Testis (tissue), 3 donors: Measurements from ENCODE around the gene TRPM3. TPM values are rescaled to one million over a fixed set of nuclear protein-coding genes. Genes with fewer than 3 reads are reported as not detected.

Source experiments
- DNase-seq: peaks from one replicate; pipeline ENCODE4 v3.0.0-alpha.2; 2019
- H3K27ac ChIP-seq, 2 donors: fragments of 200-600 bp; sonication (generic); one replicate each; pipeline ENCODE4 v1.5.1; 2019
- H3K27me3 ChIP-seq: fragments of 200-600 bp; sonication (generic); one replicate; pipeline ENCODE4 v1.5.1; 2019
- H3K36me3 ChIP-seq: fragments of 200-600 bp; sonication (generic); one replicate; pipeline ENCODE4 v1.5.1; 2017; ENCODE audit warnings: low read depth; ENCODE audit errors: missing control alignments
- H3K4me1 ChIP-seq: fragments of 200-600 bp; sonication (generic); one replicate; pipeline ENCODE4 v1.5.1; 2019
- H3K4me3 ChIP-seq, 2 donors: fragments of 200-600 bp; sonication (generic); one replicate each; pipeline ENCODE4 v1.5.1; 2017 to 2019
- H3K9me3 ChIP-seq: fragments of 200-600 bp; sonication (generic); one replicate; pipeline ENCODE4 v1.5.1; 2017
- POLR2A ChIP-seq: fragments of 450-650 bp; IDR thresholded peaks from one replicate; pipeline ENCODE4 v1.6.1; 2017; ENCODE audit warnings: antibody characterized with exemption, mild to moderate bottlenecking, moderate library complexity
- WGBS, 2 donors: methylation state at CpG; one replicate each; pipeline ENCODE4 v1.1.5; 2018; 5-methylcytosine and 5-hydroxymethylcytosine counted together
- intact Hi-C: fragments of 100-400 bp; cut with DNase I; formaldehyde crosslinking; loops from one replicate; pipeline ENCODE4 v1.15.1; 2023; ENCODE audit warnings: low total_unique reads
- polyA plus RNA-seq: library from polyadenylated mRNA; stranded (reverse); fragments of 350-450 nt; fragmentation: Illumina TruSeq; extraction: RNeasy Lipid Tissue Mini Kit (QIAGEN cat#74804); gene quantifications from one replicate; pipeline ENCODE4 v1.2.3, GENCODE V29; 2014; ENCODE audit warnings: low read depth, low replicate concordance; ENCODE audit not compliant: insufficient read depth
- total RNA-seq, 2 donors: library from RNA; depleted of rRNA; stranded (reverse); fragments of >200 nt; gene quantifications; one replicate each; pipeline ENCODE4 v1.2.3, GENCODE V29; 2016
- TF ChIP-seq, protein P1 (sequence below), 3 experiments: fragments of 450-650 bp in 2 of 3; fragments of 200-600 bp in 1 of 3; sonication (generic) in 1 of 3; IDR thresholded peaks; one replicate each; pipeline ENCODE4 v1.5.1; 2016 to 2019; ENCODE audit warnings: antibody characterized with exemption in 3 of 3, mild to moderate bottlenecking in 2 of 3, moderate library complexity in 1 of 3

TRPM3 gene
- total and polyA plus RNA-seq, 3 donors from 2014 or later: 4.1 to 54.3 (median 43.9) TPM

DNA sequence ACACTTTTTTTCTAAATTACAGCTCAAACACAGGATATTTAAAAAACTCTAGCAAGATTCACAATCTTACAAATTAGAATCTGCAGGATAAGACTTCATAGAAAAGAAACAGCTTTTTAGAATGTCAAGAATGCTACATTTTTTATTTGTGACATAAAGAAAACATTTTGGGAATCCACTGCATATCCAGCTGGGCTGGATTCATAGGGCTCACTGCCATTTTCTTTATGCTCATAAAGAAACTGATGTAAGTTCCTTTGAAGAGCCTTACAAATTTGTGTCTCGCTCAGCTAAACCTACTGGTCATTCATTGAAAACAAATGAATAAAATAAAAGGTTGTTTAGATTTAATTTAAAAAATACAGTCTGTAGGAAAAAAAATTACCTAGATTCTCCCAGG, 332.3 kb downstream of the TRPM3 start:
- WGBS, 2 donors: 94 to 95% methylated on average over 1 of the region's 1 CpG
- no peaks in the 10 kb centered on the region for H3K36me3 ChIP-seq
- no peak for DNase-seq

DNA sequence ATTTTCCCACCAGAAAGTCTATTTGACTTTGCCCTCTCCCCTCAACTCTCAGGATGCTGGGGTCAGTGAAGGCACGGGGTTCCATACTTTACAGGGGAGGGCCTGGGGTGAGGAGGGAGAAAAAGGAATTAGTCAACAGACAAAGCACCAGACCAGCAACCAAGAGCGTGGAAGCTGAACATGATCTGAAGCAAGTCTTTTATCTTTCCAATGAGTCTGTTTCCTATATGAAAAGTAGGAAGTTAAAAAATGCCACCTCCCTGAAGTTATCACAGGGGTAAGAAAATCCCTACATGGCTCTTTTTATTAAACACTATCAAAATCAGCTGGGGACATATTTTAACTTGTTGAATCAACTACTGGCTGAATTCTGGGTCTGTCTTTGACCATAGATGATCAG, 337.0 kb downstream of the TRPM3 start:
- H3K4me3 ChIP-seq: no peak overlapping the region
- WGBS, 2 donors: 77 to 79% methylated on average over 2 of the region's 2 CpGs
- no peaks in the 10 kb centered on the region for H3K27me3 ChIP-seq
- H3K9me3 ChIP-seq: no peaks in the 10 kb centered on the region
- intact Hi-C loops: no loop called here
- TF ChIP-seq, protein P1, sequence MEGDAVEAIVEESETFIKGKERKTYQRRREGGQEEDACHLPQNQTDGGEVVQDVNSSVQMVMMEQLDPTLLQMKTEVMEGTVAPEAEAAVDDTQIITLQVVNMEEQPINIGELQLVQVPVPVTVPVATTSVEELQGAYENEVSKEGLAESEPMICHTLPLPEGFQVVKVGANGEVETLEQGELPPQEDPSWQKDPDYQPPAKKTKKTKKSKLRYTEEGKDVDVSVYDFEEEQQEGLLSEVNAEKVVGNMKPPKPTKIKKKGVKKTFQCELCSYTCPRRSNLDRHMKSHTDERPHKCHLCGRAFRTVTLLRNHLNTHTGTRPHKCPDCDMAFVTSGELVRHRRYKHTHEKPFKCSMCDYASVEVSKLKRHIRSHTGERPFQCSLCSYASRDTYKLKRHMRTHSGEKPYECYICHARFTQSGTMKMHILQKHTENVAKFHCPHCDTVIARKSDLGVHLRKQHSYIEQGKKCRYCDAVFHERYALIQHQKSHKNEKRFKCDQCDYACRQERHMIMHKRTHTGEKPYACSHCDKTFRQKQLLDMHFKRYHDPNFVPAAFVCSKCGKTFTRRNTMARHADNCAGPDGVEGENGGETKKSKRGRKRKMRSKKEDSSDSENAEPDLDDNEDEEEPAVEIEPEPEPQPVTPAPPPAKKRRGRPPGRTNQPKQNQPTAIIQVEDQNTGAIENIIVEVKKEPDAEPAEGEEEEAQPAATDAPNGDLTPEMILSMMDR (IDR thresholded peaks at IDR 0.05): no peak
- no peak for TF ChIP-seq POLR2A
- no peak for DNase-seq
- no peaks in the 10 kb centered on the region for H3K36me3 ChIP-seq
- H3K27ac ChIP-seq: no peak overlapping the region
- no peaks in the 10 kb centered on the region for H3K4me1 ChIP-seq

More for the DNA sequence above, 332.3 kb downstream of the TRPM3 start:
- H3K27ac ChIP-seq: no peak overlapping the region
- no peaks in the 10 kb centered on the region for H3K27me3 ChIP-seq
- H3K9me3 ChIP-seq: no peaks in the 10 kb centered on the region
- TF ChIP-seq POLR2A: no peak
- TF ChIP-seq, protein P1 (IDR thresholded peaks at IDR 0.05): no peak
- no peaks in the 10 kb centered on the region for H3K4me1 ChIP-seq
- intact Hi-C loops: no loop called here
- H3K4me3 ChIP-seq: no peak overlapping the region

DNA sequence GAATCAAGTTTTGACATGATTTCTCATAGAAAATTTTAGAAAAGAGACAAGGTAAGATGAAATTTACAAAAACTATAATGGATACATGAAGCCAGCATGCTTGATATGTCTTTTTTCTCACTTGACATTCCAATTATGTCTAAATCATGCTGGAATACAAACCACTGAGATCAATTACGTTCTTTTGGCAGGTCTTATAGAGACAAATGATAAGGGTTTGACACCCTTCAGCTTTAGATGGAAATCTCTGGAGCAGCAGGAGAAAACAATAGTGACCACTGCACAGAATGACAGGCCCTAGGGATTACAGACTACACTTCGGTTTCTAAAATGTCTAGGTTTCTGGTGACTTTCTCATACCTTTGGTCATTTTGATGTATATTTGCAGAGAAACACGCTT, 342.9 kb downstream of the TRPM3 start:
- Histone ChIP-seq H3K9me3 (no peaks in the 10 kb centered on the region), H3K4me1 (no peaks in the 10 kb centered on the region), H3K27ac (no peak overlapping the region), H3K4me3 (no peak overlapping the region), H3K36me3 (no peaks in the 10 kb centered on the region), H3K27me3 (no peaks in the 10 kb centered on the region)
- intact Hi-C loops: no loop called here
- no peak for DNase-seq
- 89 to 90% methylated on average over 3 of the region's 3 CpGs for WGBS, 2 donors
- TF ChIP-seq POLR2A: no peak
- TF ChIP-seq, protein P1 (IDR thresholded peaks at IDR 0.05): no peak

DNA sequence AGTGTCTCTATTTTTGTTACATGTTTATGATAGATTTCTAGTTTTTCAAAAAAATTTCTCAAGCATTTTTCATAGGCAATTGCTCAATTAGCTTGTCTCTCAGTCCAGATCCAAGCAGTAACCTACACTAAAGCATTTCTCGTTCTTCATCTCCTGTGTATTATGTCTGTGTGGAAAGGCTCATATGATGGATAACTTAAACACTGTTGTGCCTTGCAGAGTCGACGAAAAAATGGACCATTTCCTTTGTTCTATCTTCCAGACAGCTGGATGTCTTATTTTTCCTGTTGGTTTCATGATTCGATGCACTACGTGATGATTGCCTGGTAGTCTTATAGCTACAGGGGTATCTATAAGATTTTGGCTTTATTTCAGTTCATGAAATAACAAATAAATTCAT, 347.8 kb downstream of the TRPM3 start:
- 89 to 94% methylated on average over 5 of the region's 5 CpGs for WGBS, 2 donors
- Histone ChIP-seq H3K9me3 (no peaks in the 10 kb centered on the region), H3K27me3 (no peaks in the 10 kb centered on the region), H3K36me3 (no peaks in the 10 kb centered on the region), H3K4me3 (no peak overlapping the region), H3K27ac (no peak overlapping the region), H3K4me1 (no peaks in the 10 kb centered on the region)
- DNase-seq: no peak
- TF ChIP-seq, protein P1 (IDR thresholded peaks at IDR 0.05): no peak
- TF ChIP-seq POLR2A: no peak
- intact Hi-C loops: no loop called here

DNA sequence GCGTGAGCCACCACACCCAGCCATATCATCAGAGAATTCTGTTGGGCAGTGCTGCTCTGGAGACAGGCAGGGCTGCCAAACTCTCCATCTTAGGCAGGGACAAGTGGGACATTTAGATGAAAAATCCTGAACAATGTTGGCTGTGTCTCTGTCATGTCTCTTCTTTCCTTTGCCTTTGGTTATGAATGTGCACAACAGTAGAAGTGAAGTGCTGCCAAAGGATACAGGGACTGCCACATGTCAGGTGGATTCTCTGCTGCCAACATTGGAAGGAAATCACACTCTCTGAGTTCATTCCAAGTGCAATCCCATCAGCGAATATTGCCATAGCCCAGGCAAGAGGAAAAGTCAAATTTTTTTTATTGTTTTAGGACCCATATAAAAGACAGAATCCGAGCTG, 348.8 kb downstream of the TRPM3 start:
- TF ChIP-seq, protein P1 (IDR thresholded peaks at IDR 0.05): no peak
- no peak for TF ChIP-seq POLR2A
- WGBS, 2 donors: 78 to 87% methylated on average over 3 of the region's 3 CpGs
- intact Hi-C loops: no loop called here

More for the DNA sequence above, 348.8 kb downstream of the TRPM3 start:
- H3K9me3 ChIP-seq: no peaks in the 10 kb centered on the region
- no peak overlapping the region for H3K4me3 ChIP-seq
- H3K4me1 ChIP-seq: no peaks in the 10 kb centered on the region
- no peaks in the 10 kb centered on the region for H3K27me3 ChIP-seq
- H3K27ac ChIP-seq: no peak overlapping the region
- no peaks in the 10 kb centered on the region for H3K36me3 ChIP-seq
- no peak for DNase-seq
